Neural progenitor cell (in vitro differentiated cells): ENCODE data around the gene ODC1.

Source experiments
- CTCF ChIP-seq: fragments of 200-600 bp; sonication (generic); IDR thresholded peaks from 2 replicates; pipeline ENCODE4 v1.5.1; 2017; ENCODE audit warnings: antibody characterized with exemption, mild to moderate bottlenecking
- EZH2 ChIP-seq: fragments of 200-600 bp; sonication (generic); IDR thresholded peaks from 2 replicates; pipeline ENCODE4 v1.6.1; 2017; ENCODE audit warnings: antibody characterized with exemption, mild to moderate bottlenecking, moderate library complexity

GRCh38 chr2:10425699-10426098 lies 22.4 kb downstream of the ODC1 start:
- TF ChIP-seq CTCF (no peak), EZH2 (no peak)
